ENCODE measurements around the gene CEP68. TPM values are rescaled to one million over a fixed set of nuclear protein-coding genes. Genes with fewer than 3 reads are reported as not detected.

Gene CEP68
- total RNA-seq, 2 experiments from 2014 or later: 6.0 to 7.3 TPM

DNA sequence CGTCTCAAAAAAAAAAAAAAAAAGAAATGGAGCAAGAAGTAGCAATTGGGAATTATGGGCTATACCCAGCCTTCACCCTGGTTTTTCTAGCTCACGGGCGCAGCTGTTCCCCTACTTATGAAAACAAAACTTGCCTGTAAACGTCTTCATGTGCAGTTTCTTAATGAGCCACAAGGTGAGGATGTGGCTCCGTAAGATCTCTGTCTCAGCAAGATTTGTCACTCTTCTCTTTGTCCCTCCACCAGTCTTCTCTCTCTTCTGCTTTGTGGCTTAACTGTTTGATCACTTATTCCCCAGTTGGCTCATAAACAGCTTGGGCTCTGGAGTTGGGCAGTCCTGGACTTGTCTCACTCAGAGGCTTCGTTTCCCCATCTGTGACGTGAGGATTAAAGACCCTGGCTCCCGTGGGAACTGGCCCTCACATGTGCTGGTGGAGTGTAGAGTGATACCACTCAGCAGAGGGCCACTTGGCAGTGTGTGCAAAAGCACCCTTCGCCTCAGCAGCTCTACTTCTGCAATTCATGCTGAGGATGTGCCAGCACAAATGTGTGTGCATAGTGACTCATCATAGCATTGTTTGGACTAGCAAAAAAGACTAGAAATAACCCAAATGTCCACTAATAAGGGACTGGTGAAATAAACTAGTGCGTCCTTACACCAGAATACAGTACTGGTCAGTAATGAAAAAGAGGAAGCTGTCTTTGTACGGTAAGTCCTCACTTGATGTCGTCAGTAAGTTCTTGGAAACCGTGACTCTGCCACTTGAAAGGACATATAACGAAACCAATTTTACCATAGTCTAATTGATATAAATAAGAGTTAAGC is 8.7 kb downstream of the CEP68 start:
- intact Hi-C loops (cut with micrococcal nuclease): loop anchor here (1.0 kb wide), 8 partner anchors 65 to 508 kb away; partner anchors contain the start of gene RAB1A
- Mint-ChIP-seq H3K27ac (peak overlapping the region; percentile 47), H3K9me3 (no peaks in the 10 kb centered on the region), H3K36me3 (ENCODE audit: low read depth) (no peaks in the 10 kb centered on the region), H3K27me3 (ENCODE audit: low read depth) (no peaks in the 10 kb centered on the region), H3K4me3 (no peak overlapping the region), H3K4me1 (ENCODE audit: low read depth) (peaks cover 32% of the 10 kb centered on the region)
- DNase-seq: peak; percentile 70
- CTCF ChIA-PET: interaction anchor here (0.7 to 5.2 kb wide), 39 partner anchors 9 to 509 kb away, joined by 3 to 63 read pairs (median 7); partner anchors contain the start of genes ACTR2, CEP68 and RAB1A

DNA sequence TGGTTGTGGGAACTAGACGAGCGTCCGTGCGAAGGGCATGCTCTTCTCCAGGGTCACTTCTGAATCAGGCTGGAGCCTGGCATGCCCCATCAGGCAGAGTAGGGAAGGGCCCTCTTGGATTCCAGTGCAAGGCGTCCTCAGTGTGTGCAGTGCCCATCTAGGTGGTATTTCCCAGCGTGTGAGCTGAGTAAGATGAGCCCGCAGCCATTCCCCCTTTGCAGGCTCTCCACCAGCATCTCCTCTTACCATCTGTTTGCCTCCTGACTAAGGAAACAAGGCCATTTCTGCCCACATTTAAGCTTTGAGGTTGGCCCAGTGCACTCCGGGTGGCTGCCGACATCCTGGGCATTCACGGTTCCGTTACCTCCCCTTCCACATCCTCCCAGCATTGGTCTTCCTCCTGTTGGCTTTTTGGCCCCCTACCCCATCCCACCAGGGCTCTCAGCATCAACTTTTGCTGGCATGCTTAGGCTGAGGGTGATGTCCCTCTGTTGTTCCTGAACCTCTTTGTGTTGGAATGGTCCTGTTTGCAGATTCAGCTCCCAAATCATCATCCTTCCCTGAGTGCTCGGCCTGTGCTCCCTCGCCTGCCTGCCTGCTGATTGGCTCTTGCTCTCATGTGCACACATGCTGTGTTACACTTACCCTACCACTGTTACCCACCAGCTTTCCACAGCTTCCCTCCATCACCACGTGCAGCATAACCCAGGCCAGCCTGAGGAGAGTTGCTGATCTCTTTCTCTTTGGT is 11.8 kb downstream of the CEP68 start:
- DNase-seq: peak; percentile 21
- intact Hi-C loops (cut with micrococcal nuclease): no loop called here
- Mint-ChIP-seq H3K4me1 (ENCODE audit: low read depth) (peaks cover 39% of the 10 kb centered on the region), H3K27ac (peak overlapping the region; percentile 91), H3K27me3 (ENCODE audit: low read depth) (no peaks in the 10 kb centered on the region), H3K9me3 (no peaks in the 10 kb centered on the region), H3K4me3 (no peak overlapping the region), H3K36me3 (ENCODE audit: low read depth) (peaks cover 5% of the 10 kb centered on the region)
- CTCF ChIA-PET: interaction anchor here (1.0 to 2.9 kb wide), 8 partner anchors 10 to 150 kb away, joined by 3 to 19 read pairs (median 4); partner anchors contain the start of genes CEP68 and RAB1A

- CTCF ChIA-PET: interaction anchor here (1.0 to 2.9 kb wide), 4 partner anchors 81 to 101 kb away, joined by 3 to 19 read pairs (median 6); no protein-coding TSS in a partner anchor
- no peaks in the 10 kb centered on the region for H3K9me3 Mint-ChIP-seq
- peaks cover 39% of the 10 kb centered on the region for H3K4me1 Mint-ChIP-seq (ENCODE audit: low read depth)
- H3K4me3 Mint-ChIP-seq: no peak overlapping the region
- intact Hi-C loops (cut with micrococcal nuclease): no loop called here
- peaks cover 5% of the 10 kb centered on the region for H3K36me3 Mint-ChIP-seq (ENCODE audit: low read depth)
- H3K27me3 Mint-ChIP-seq (ENCODE audit: low read depth): no peaks in the 10 kb centered on the region
- H3K27ac Mint-ChIP-seq: peak overlapping the region; percentile 91
- no peak for DNase-seq
Observed at GRCh38 chr2:65069439-65069824, 13.2 kb downstream of the CEP68 start.

DNA sequence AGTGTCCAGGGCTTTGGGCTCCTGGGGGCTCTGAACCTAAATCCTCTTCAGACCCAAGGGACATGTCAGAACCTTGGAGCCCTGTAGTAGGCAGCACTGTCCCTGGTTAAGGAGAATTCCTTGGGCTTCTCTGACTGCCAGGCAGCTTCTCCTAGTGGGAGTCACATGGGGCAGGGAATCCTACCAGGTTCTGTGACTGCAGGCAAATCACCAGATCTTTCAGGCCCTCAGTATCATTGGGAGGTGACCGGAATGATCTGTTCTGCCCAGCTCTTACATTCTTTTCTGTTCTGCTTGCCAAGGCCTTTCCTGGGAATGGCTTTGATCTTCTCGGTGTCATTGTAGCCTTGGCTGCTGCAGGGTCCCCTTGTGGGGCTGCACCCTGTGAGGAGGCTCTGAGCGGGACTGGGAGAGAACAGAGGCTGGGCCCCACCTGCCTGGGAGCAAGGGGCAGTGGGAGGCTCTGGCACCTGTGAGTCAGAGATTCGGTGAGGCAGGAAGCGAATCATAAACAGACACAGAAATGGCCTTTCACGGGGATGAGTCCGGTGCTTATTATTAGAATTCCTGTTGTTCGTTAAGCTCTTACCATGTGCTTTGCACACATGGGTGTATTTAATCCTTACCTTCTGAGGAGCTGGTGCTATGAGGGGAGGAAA is 14.1 kb downstream of the CEP68 start:
- CTCF ChIA-PET: interaction anchor here (0.6 to 3.2 kb wide), 7 partner anchors 11 to 1095 kb away, joined by 3 to 15 read pairs (median 4); no protein-coding TSS in a partner anchor
- intact Hi-C loops (cut with micrococcal nuclease): no loop called here
- Mint-ChIP-seq H3K27ac (peak overlapping the region; percentile 91), H3K9me3 (no peaks in the 10 kb centered on the region), H3K4me3 (no peak overlapping the region), H3K27me3 (ENCODE audit: low read depth) (no peaks in the 10 kb centered on the region), H3K4me1 (ENCODE audit: low read depth) (peaks cover 31% of the 10 kb centered on the region), H3K36me3 (ENCODE audit: low read depth) (peaks cover 5% of the 10 kb centered on the region)
- DNase-seq: no peak

GRCh38 chr2:65070856-65071255 is 14.6 kb downstream of the CEP68 start:
- peaks cover 5% of the 10 kb centered on the region for H3K36me3 Mint-ChIP-seq (ENCODE audit: low read depth)
- peak overlapping the region; percentile 91 for H3K27ac Mint-ChIP-seq
- no peak for DNase-seq
- no peak overlapping the region for H3K4me3 Mint-ChIP-seq
- no peaks in the 10 kb centered on the region for H3K27me3 Mint-ChIP-seq (ENCODE audit: low read depth)
- H3K9me3 Mint-ChIP-seq: no peaks in the 10 kb centered on the region
- peaks cover 26% of the 10 kb centered on the region for H3K4me1 Mint-ChIP-seq (ENCODE audit: low read depth)
- CTCF ChIA-PET: interaction anchor here (0.6 to 3.2 kb wide), 5 partner anchors 11 to 1096 kb away, joined by 3 to 15 read pairs (median 5); no protein-coding TSS in a partner anchor
- intact Hi-C loops (cut with micrococcal nuclease): no loop called here

DNA sequence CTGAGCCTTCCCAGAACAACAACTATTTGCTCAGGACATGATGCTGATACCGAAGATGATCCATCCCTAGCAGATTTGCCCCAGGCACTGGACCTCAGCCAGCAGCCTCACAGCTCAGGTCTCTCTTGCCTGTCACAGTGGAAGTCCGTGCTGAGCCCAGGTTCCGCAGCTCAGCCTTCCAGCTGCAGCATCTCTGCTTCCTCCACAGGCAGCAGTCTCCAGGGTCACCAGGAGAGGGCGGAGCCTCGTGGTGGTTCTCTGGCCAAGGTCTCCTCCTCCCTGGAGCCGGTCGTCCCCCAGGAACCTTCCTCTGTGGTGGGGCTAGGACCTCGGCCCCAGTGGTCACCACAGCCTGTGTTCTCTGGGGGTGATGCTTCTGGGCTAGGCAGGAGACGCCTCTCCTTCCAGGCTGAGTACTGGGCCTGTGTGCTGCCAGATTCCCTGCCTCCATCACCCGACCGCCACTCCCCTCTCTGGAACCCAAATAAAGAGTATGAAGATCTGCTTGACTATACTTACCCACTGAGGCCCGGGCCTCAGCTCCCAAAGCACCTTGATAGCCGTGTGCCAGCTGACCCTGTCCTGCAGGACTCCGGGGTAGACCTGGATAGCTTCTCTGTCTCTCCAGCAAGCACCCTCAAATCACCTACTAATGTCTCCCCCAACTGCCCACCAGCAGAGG is 15.4 kb downstream of the CEP68 start:
- peak overlapping the region; percentile 91 for H3K27ac Mint-ChIP-seq
- H3K4me1 Mint-ChIP-seq (ENCODE audit: low read depth): peaks cover 24% of the 10 kb centered on the region
- H3K36me3 Mint-ChIP-seq (ENCODE audit: low read depth): peaks cover 5% of the 10 kb centered on the region
- intact Hi-C loops (cut with micrococcal nuclease): no loop called here
- CTCF ChIA-PET: interaction anchor here (1.0 to 3.2 kb wide), 2 partner anchors 12 to 97 kb away, joined by 4 to 15 read pairs; no protein-coding TSS in a partner anchor
- no peak for DNase-seq
- H3K27me3 Mint-ChIP-seq (ENCODE audit: low read depth): no peaks in the 10 kb centered on the region
- no peaks in the 10 kb centered on the region for H3K9me3 Mint-ChIP-seq
- no peak overlapping the region for H3K4me3 Mint-ChIP-seq

DNA sequence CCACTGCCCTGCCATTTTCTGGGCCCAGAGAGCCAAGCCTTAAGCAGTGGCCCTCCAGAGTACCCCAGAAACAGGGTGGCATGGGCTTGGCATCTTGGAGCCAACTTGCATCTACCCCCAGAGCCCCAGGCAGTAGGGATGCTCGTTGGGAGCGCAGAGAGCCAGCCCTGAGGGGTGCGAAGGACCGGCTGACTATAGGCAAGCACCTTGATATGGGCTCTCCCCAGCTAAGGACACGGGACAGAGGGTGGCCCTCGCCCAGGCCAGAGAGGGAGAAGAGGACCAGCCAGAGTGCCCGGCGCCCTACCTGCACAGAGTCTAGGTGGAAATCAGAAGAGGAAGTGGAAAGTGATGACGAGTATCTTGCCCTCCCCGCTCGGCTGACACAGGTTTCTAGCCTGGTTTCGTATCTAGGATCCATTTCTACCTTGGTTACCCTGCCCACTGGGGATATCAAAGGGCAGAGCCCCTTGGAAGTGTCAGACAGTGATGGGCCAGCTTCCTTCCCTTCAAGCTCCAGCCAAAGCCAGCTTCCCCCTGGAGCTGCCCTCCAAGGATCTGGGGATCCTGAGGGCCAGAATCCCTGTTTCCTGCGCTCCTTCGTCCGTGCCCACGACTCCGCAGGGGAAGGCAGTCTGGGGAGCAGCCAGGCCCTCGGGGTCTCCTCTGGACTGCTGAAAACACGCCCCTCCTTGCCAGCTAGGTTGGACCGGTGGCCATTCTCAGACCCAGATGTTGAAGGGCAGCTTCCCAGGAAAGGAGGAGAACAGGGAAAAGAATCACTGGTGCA is 16.2 kb downstream of the CEP68 start:
- intact Hi-C loops (cut with micrococcal nuclease): no loop called here
- no peak for DNase-seq
- H3K36me3 Mint-ChIP-seq (ENCODE audit: low read depth): peaks cover 5% of the 10 kb centered on the region
- H3K27ac Mint-ChIP-seq: no peak overlapping the region
- no peaks in the 10 kb centered on the region for H3K27me3 Mint-ChIP-seq (ENCODE audit: low read depth)
- H3K9me3 Mint-ChIP-seq: no peaks in the 10 kb centered on the region
- CTCF ChIA-PET: interaction anchor here (0.5 to 3.2 kb wide), 5 partner anchors 8 to 117 kb away, joined by 3 to 15 read pairs (median 5); no protein-coding TSS in a partner anchor
- no peak overlapping the region for H3K4me3 Mint-ChIP-seq
- peaks cover 21% of the 10 kb centered on the region for H3K4me1 Mint-ChIP-seq (ENCODE audit: low read depth)

DNA sequence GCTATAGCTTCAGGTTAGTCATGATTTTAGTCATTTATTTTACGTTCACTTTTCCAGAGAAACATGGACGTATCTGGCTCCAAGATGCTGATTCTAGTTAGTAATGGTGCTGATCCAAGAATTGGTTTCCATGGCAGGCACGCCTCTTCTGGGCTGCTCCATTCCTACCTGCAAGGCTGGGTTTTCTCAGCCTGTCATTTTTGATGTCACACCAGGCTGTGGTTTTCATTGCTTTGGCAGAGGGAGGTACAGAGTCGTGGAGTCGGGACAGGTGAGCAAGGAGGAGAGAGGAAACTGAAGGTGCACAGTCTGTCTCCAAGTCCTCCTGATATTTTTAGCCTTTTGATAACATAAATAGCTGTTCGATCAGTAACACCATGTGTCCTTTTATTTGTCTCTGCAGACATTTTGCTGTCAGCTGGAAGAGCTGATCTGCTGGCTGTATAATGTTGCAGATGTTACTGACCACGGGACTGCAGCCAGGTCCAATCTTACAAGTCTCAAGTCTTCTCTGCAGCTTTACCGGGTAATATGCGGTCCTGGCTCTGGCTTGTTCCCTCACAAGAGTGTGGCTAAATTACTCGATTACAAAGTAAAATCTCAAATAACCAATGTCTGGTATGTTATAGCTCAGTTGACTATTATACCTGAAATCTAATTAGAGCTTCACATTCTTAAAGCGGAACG is 17.8 kb downstream of the CEP68 start:
- H3K4me3 Mint-ChIP-seq: no peak overlapping the region
- peaks cover 9% of the 10 kb centered on the region for H3K4me1 Mint-ChIP-seq (ENCODE audit: low read depth)
- CTCF ChIA-PET: interaction anchor here (0.7 to 2.5 kb wide), 6 partner anchors 9 to 96 kb away, joined by 3 to 9 read pairs (median 3); no protein-coding TSS in a partner anchor
- no peak overlapping the region for H3K27ac Mint-ChIP-seq
- H3K36me3 Mint-ChIP-seq (ENCODE audit: low read depth): peaks cover 8% of the 10 kb centered on the region
- intact Hi-C loops (cut with micrococcal nuclease): no loop called here
- no peak for DNase-seq
- no peaks in the 10 kb centered on the region for H3K9me3 Mint-ChIP-seq
- no peaks in the 10 kb centered on the region for H3K27me3 Mint-ChIP-seq (ENCODE audit: low read depth)

DNA sequence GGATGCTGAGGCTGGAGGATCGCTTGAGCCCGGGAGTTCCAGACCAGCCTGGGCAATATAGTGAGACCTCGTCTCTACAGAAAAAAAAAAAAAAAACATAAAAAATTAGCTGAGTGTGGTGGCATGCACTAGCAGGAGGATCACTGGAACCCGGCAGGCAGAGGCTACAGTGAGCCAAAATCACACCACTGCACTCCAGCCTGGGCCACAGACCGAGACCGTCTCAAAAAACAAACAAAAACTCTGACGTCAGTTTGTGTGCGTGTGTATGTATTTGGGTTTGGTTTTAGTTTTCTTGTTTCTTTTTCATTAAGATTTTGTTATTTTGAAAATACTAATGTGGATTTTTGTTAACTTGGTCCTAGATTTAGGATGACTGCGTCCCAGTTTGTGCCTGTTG is 19.0 kb downstream of the CEP68 start:
- peaks cover 6% of the 10 kb centered on the region for H3K4me1 Mint-ChIP-seq (ENCODE audit: low read depth)
- no peaks in the 10 kb centered on the region for H3K9me3 Mint-ChIP-seq
- H3K27me3 Mint-ChIP-seq (ENCODE audit: low read depth): no peaks in the 10 kb centered on the region
- H3K27ac Mint-ChIP-seq: no peak overlapping the region
- DNase-seq: no peak
- H3K36me3 Mint-ChIP-seq (ENCODE audit: low read depth): peaks cover 9% of the 10 kb centered on the region
- intact Hi-C loops (cut with micrococcal nuclease): no loop called here
- CTCF ChIA-PET: interaction anchor here (1.6 kb wide), 1 partner anchor 94 kb away, joined by 4 read pairs; no protein-coding TSS in a partner anchor
- H3K4me3 Mint-ChIP-seq: no peak overlapping the region

- Mint-ChIP-seq H3K27me3 (ENCODE audit: low read depth) (no peaks in the 10 kb centered on the region), H3K27ac (no peak overlapping the region), H3K9me3 (no peaks in the 10 kb centered on the region), H3K36me3 (ENCODE audit: low read depth) (peaks cover 5% of the 10 kb centered on the region), H3K4me1 (ENCODE audit: low read depth) (peaks cover under 1% of the 10 kb centered on the region), H3K4me3 (no peak overlapping the region)
- DNase-seq: no peak
- intact Hi-C loops (cut with micrococcal nuclease): no loop called here
- CTCF ChIA-PET: interaction anchor here (1.1 to 1.6 kb wide), 3 partner anchors 8 to 93 kb away, joined by 4 to 7 read pairs (median 6); no protein-coding TSS in a partner anchor
Observed at GRCh38 chr2:65075605-65076344, 19.6 kb downstream of the CEP68 start.
